WTC11 (cell line): ENCODE data around the gene PDCD1LG2. TPM values are rescaled to one million over a fixed set of nuclear protein-coding genes. Genes with fewer than 3 reads are reported as not detected.

Experiments used
- ATAC-seq: fragments of 200-7000 bp; cut with Tn5 transposase; 2 replicates; pipeline ENCODE4 v1.10.0; 2021; ENCODE audit warnings: mild to moderate bottlenecking, moderate library complexity
- CTCF ChIA-PET: fragments of 300-600 bp; sonication (Branson Sonifier 250); formaldehyde crosslinking; loops from one replicate; lab custom pipeline; 2021; ENCODE audit warnings: antibody characterized with exemption; lab: Charles Lee
- POLR2A ChIA-PET: fragments of 350-600 bp; sonication (Branson Sonifier 250); formaldehyde crosslinking; loops from one replicate; lab custom pipeline; 2021; ENCODE audit warnings: antibody characterized with exemption; lab: Charles Lee
- DNase-seq: peaks from one replicate; pipeline ENCODE4 v3.0.0; 2021; ENCODE audit warnings: low spot score
- H3K27ac Mint-ChIP-seq: 2 replicates; pipeline ENCODE4 v1.8.0; 2021; ENCODE audit warnings: mixed read lengths
- H3K27me3 Mint-ChIP-seq: 2 replicates; pipeline ENCODE4 v1.8.0; 2021; ENCODE audit warnings: low read depth, mild to moderate bottlenecking, moderate library complexity, mixed read lengths
- H3K36me3 Mint-ChIP-seq: 2 replicates; pipeline ENCODE4 v1.8.0; 2021; ENCODE audit warnings: mixed read lengths
- H3K4me1 Mint-ChIP-seq: 2 replicates; pipeline ENCODE4 v1.8.0; 2022; ENCODE audit warnings: mixed read lengths
- H3K4me3 Mint-ChIP-seq: 2 replicates; pipeline ENCODE4 v1.8.0; 2021; ENCODE audit warnings: mild to moderate bottlenecking, moderate library complexity, mixed read lengths
- H3K9me3 Mint-ChIP-seq: 2 replicates; pipeline ENCODE4 v1.8.0; 2021; ENCODE audit warnings: mixed read lengths
- AFF4 ChIP-seq: sonication (generic); formaldehyde crosslinking; IDR thresholded peaks from 2 replicates; pipeline ENCODE4 v1.8.1; 2023; ENCODE audit warnings: mild to moderate bottlenecking, missing genetic modification reagents, borderline replicate concordance
- ATF1 ChIP-seq: sonication (generic); formaldehyde crosslinking; IDR thresholded peaks from 2 replicates; pipeline ENCODE4 v1.8.1; 2023; ENCODE audit warnings: mild to moderate bottlenecking, moderate library complexity, missing genetic modification reagents
- CBFB ChIP-seq: sonication (generic); formaldehyde crosslinking; IDR thresholded peaks from 2 replicates; pipeline ENCODE4 v1.8.1; 2022; ENCODE audit warnings: mild to moderate bottlenecking, low read depth, missing genetic modification reagents
- E2F5 ChIP-seq: sonication (generic); formaldehyde crosslinking; IDR thresholded peaks from 2 replicates; pipeline ENCODE4 v1.8.1; 2022; ENCODE audit warnings: mild to moderate bottlenecking, moderate library complexity, missing genetic modification reagents
- ETV6 ChIP-seq: sonication (generic); formaldehyde crosslinking; IDR thresholded peaks from 2 replicates; pipeline ENCODE4 v1.8.1; 2022; ENCODE audit warnings: mild to moderate bottlenecking, missing genetic modification reagents
- FOXJ3 ChIP-seq: sonication (generic); formaldehyde crosslinking; IDR thresholded peaks from 2 replicates; pipeline ENCODE4 v1.9.0; 2021; ENCODE audit warnings: missing genetic modification reagents, mild to moderate bottlenecking, borderline replicate concordance
- MXD4 ChIP-seq: fragments of 250-450 bp; sonication (Bioruptor Pico); IDR thresholded peaks from 2 replicates; pipeline ENCODE4 v1.8.0; 2021; ENCODE audit warnings: mild to moderate bottlenecking, moderate library complexity, borderline replicate concordance
- NFYB ChIP-seq: sonication (generic); formaldehyde crosslinking; conservative IDR thresholded peaks from 2 replicates; pipeline ENCODE4 v1.8.0; 2022; ENCODE audit warnings: low read depth, missing genetic modification reagents
- NR2C2 ChIP-seq: sonication (generic); formaldehyde crosslinking; IDR thresholded peaks from 2 replicates; pipeline ENCODE4 v1.8.0; 2022; ENCODE audit warnings: mild to moderate bottlenecking, missing genetic modification reagents
- PRDM15 ChIP-seq: sonication (generic); formaldehyde crosslinking; IDR thresholded peaks from 2 replicates; pipeline ENCODE4 v1.8.0; 2022; ENCODE audit warnings: missing genetic modification reagents
- ZBTB21 ChIP-seq: sonication (generic); formaldehyde crosslinking; IDR thresholded peaks from 2 replicates; pipeline ENCODE4 v1.8.1; 2023; ENCODE audit warnings: mild to moderate bottlenecking, missing genetic modification reagents, borderline replicate concordance
- ZNF317 ChIP-seq: sonication (generic); formaldehyde crosslinking; IDR thresholded peaks from 2 replicates; pipeline ENCODE4 v1.8.1; 2023; ENCODE audit warnings: low read depth, mild to moderate bottlenecking, moderate library complexity, missing genetic modification reagents, borderline replicate concordance
- ZNF512 ChIP-seq: sonication (generic); formaldehyde crosslinking; IDR thresholded peaks from 2 replicates; pipeline ENCODE4 v1.8.1; 2022; ENCODE audit warnings: missing genetic modification reagents, borderline replicate concordance
- total RNA-seq: library from RNA; stranded (reverse); gene quantifications from 3 replicates; pipeline ENCODE4 v1.2.3, GENCODE V29; 2021

PDCD1LG2 gene
- total RNA-seq, 1 experiment from 2014 or later: not detected

GRCh38 chr9:5608298-5609225 lies 98.2 kb downstream of the PDCD1LG2 start (continued):
- no peak for TF ChIP-seq PRDM15 (CRISPR knock-in tag)
- TF ChIP-seq NFYB (CRISPR knock-in tag): no peak
- no peak for TF ChIP-seq NR2C2 (CRISPR knock-in tag)

GRCh38 chr9:5609226-5609596 lies 98.9 kb downstream of the PDCD1LG2 start:
- DNase-seq: no peak

More at GRCh38 chr9:5609226-5609596, 98.9 kb downstream of the PDCD1LG2 start:
- Mint-ChIP-seq H3K4me3 (no peak overlapping the region), H3K9me3 (peaks cover 8% of the 10 kb centered on the region), H3K36me3 (no peaks in the 10 kb centered on the region), H3K4me1 (no peaks in the 10 kb centered on the region), H3K27ac (no peak overlapping the region), H3K27me3 (no peaks in the 10 kb centered on the region)
- TF ChIP-seq NR2C2 (CRISPR knock-in tag) (no peak), AFF4 (CRISPR knock-in tag) (no peak), FOXJ3 (CRISPR knock-in tag) (no peak), ZBTB21 (CRISPR knock-in tag) (no peak), E2F5 (CRISPR knock-in tag) (no peak), CBFB (CRISPR knock-in tag) (no peak), MXD4 (no peak), ZNF512 (CRISPR knock-in tag) (no peak), ZNF317 (CRISPR knock-in tag) (no peak), ATF1 (CRISPR knock-in tag) (no peak), ETV6 (CRISPR knock-in tag) (no peak)
- POLR2A ChIA-PET: no interaction called here
- CTCF ChIA-PET: interaction anchor here (0.6 to 1.3 kb wide), 4 partner anchors 9 to 423 kb away, joined by 3 to 8 read pairs (median 4); no protein-coding TSS in a partner anchor
- ATAC-seq: no peak
